Fibroblast of lung (primary cell): ENCODE measurements around the gene CORO2B. TPM values are rescaled to one million over a fixed set of nuclear protein-coding genes. Genes with fewer than 3 reads are reported as not detected.

Experiments
- DNase-seq, 2 donors: peaks; one replicate each; pipeline versions ENCODE4 v3.0.0 to v3.0.0-alpha.2; 2010; ENCODE audit warnings: low read depth in 2 of 2
- H2AFZ ChIP-seq: 2 replicates; pipeline ENCODE4 v1.5.1; 2012; ENCODE audit warnings: low read length, control low read depth, inconsistent platforms
- H3K27ac ChIP-seq: 2 replicates; pipeline ENCODE4 v1.5.1; 2011; ENCODE audit warnings: low read length, control low read depth; ENCODE audit not compliant: insufficient read depth
- H3K27me3 ChIP-seq: 2 replicates; pipeline ENCODE4 v1.5.1; 2011; ENCODE audit warnings: mild to moderate bottlenecking, low read length; ENCODE audit not compliant: control insufficient read depth, insufficient read depth
- H3K36me3 ChIP-seq: 2 replicates; pipeline ENCODE4 v1.5.1; 2011; ENCODE audit warnings: low read length; ENCODE audit not compliant: control insufficient read depth, insufficient read depth
- H3K4me1 ChIP-seq: 2 replicates; pipeline ENCODE4 v1.5.1; 2011; ENCODE audit warnings: low read length; ENCODE audit not compliant: control insufficient read depth, insufficient read depth; ENCODE audit errors: extremely low read depth
- H3K4me2 ChIP-seq: 2 replicates; pipeline ENCODE4 v1.5.1; 2011; ENCODE audit warnings: low read length, control low read depth; ENCODE audit not compliant: insufficient read depth; ENCODE audit errors: extremely low read depth
- H3K4me3 ChIP-seq, 4 experiments: fragments of 200-600 bp in 1 of 4; sonication (generic) in 1 of 4; replicated peaks in 1 of 4; 2 replicates each; pipeline ENCODE4 v1.5.1; 2011 to 2016; ENCODE audit warnings: low read length in 4 of 4, low read depth in 3 of 4, mild to moderate bottlenecking in 3 of 4, control low read depth in 2 of 4, inconsistent platforms in 1 of 4, mixed read lengths in 1 of 4; ENCODE audit not compliant: insufficient read depth in 1 of 4; ENCODE audit errors: control extremely low read depth in 1 of 4
- H3K79me2 ChIP-seq: 2 replicates; pipeline ENCODE4 v1.5.1; 2012; ENCODE audit warnings: mild to moderate bottlenecking, low read length, inconsistent platforms; ENCODE audit not compliant: control insufficient read depth, insufficient read depth
- H3K9ac ChIP-seq: 2 replicates; pipeline ENCODE4 v1.5.1; 2011; ENCODE audit warnings: mild to moderate bottlenecking, low read length, control low read depth; ENCODE audit not compliant: insufficient read depth
- H3K9me3 ChIP-seq: 2 replicates; pipeline ENCODE4 v1.5.1; 2012; ENCODE audit warnings: low read depth, low read length; ENCODE audit not compliant: control insufficient read depth, insufficient read depth
- H4K20me1 ChIP-seq: 2 replicates; pipeline ENCODE4 v1.5.1; 2011; ENCODE audit warnings: low read length; ENCODE audit not compliant: control insufficient read depth, insufficient read depth; ENCODE audit errors: extremely low read depth
- EZH2 ChIP-seq: IDR thresholded peaks from 2 replicates; pipeline ENCODE4 v1.5.1; 2012; ENCODE audit warnings: low read length, control low read depth, mild to moderate bottlenecking; ENCODE audit errors: missing control alignments
- polyA plus RNA-seq, 2 donors: library from polyadenylated mRNA; depleted of rRNA in 1 of 2; stranded (reverse) in 1 of 2; unstranded in 1 of 2; fragments of >200 nt; gene quantifications; 2 replicates each; pipeline ENCODE4 v1.2.1, GENCODE V29; 2011 to 2012; ENCODE audit warnings: missing spikeins in 1 of 2
- total RNA-seq: library from RNA; depleted of rRNA; stranded (reverse); fragments of >200 nt; gene quantifications from 2 replicates; pipeline ENCODE4 v1.2.1, GENCODE V29; 2014
- TF ChIP-seq, protein P1 (sequence below), 2 donors: IDR thresholded peaks in 1 of 2; conservative IDR thresholded peaks in 1 of 2; 1 replicate in 1 of 2; 2 replicates in 1 of 2; pipeline ENCODE4 v1.5.1; 2011 to 2012; ENCODE audit warnings: low read length in 2 of 2, control low read depth in 1 of 2, inconsistent platforms in 1 of 2, low read depth in 1 of 2, mild to moderate bottlenecking in 1 of 2

Gene CORO2B
- total and polyA plus RNA-seq, 2 donors (not counting 1 experiment from before 2014, with no cell fraction given), result 17.5 to 25.3 TPM

DNA sequence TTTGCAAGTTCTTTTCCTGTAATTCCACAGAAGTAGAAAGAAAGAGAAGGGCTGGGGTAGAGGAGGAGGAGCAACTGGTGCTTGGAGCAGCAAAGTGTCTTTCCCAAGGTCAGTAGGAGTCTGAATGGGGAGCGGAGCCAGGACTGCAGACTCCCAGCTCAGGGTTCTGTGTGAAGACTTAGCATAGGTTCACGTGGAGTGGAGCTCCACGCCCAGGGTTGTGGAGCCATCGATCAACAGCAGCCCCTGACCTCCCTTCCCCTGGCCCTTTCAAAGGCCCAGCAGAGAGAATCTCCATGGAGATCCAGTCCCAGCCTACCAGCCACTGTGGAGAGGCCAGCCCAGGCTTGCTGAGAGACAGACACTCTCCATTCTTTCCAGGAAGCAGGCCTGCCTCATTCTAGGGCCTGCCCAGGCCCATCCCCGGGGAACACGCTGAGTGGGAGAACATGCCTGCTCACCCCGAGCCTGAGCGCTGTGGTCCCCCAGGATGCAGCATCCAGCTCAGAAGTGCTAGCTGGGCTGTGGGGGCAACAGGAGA lies 62.1 kb downstream of the CORO2B start:
- H3K9ac ChIP-seq, result no peak overlapping the region
- peaks cover 1% of the 10 kb centered on the region for H3K36me3 ChIP-seq
- H3K79me2 ChIP-seq, result peaks cover 45% of the 10 kb centered on the region
- no peaks in the 10 kb centered on the region for H4K20me1 ChIP-seq
- peak in 1 of 2 donors; percentile 35 for DNase-seq
- no peak overlapping the region for H3K4me3 ChIP-seq
- peaks cover 66% of the 10 kb centered on the region for H3K4me1 ChIP-seq
- no peak overlapping the region for H2AFZ ChIP-seq
- no peaks in the 10 kb centered on the region for H3K9me3 ChIP-seq
- H3K4me2 ChIP-seq, result no peak overlapping the region
- H3K27me3 ChIP-seq, result no peaks in the 10 kb centered on the region
- H3K27ac ChIP-seq, result peak overlapping the region; percentile 33
- TF ChIP-seq EZH2, result no peak
- TF ChIP-seq, protein P1, sequence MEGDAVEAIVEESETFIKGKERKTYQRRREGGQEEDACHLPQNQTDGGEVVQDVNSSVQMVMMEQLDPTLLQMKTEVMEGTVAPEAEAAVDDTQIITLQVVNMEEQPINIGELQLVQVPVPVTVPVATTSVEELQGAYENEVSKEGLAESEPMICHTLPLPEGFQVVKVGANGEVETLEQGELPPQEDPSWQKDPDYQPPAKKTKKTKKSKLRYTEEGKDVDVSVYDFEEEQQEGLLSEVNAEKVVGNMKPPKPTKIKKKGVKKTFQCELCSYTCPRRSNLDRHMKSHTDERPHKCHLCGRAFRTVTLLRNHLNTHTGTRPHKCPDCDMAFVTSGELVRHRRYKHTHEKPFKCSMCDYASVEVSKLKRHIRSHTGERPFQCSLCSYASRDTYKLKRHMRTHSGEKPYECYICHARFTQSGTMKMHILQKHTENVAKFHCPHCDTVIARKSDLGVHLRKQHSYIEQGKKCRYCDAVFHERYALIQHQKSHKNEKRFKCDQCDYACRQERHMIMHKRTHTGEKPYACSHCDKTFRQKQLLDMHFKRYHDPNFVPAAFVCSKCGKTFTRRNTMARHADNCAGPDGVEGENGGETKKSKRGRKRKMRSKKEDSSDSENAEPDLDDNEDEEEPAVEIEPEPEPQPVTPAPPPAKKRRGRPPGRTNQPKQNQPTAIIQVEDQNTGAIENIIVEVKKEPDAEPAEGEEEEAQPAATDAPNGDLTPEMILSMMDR (conservative IDR thresholded peaks at IDR 0.05 in 1 of 2, IDR thresholded peaks at IDR 0.05 in 1 of 2; ENCODE audit: low read depth in 1 of 2, low read length in 2 of 2), result no peak

DNA sequence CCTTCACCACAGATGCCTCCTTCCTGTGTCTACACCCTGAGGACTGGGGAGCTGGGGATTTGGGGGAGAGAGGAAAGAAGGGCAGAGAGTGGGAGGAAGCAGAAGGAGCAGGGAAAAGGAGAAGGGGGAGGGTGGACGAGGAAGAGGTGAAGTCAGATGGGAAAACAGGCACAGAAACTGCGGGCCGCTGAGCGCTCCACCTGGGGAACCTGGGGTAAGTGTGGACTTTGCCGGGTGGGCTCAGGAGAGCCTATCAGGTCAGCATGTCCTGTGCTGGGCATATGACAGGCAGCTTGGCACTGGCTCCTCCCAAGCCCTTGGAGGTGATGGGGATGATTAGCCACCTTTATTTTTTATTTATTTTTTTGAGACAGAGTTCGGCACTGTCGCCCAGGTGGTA lies 62.6 kb downstream of the CORO2B start:
- H3K27ac ChIP-seq, result peak overlapping the region; percentile 33
- H2AFZ ChIP-seq, result no peak overlapping the region
- no peak overlapping the region for H3K9ac ChIP-seq

DNA sequence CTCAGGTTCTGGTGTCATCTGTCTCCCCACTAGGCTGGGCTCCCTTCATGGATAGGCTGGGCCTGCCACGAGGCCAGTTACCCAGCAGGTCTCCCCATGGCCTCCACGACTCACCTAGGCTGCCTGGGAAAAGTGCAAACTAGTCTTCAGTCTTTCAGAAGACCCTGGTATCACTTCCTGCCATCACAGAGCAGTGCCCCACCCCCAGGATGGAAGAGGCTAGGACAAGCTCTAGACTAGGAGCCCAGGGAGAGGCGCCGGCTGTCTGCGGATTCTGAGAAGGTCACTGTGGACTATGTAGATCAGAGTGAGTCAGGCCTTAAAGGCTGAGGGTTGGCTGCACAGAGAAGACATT lies 63.7 kb downstream of the CORO2B start:
- Histone ChIP-seq H3K4me2 (peak overlapping the region; percentile 9), H3K27ac (peak overlapping the region; percentile 13), H3K9ac (no peak overlapping the region), H2AFZ (no peak overlapping the region), H3K4me1 (peaks cover 53% of the 10 kb centered on the region), H3K79me2 (peaks cover 31% of the 10 kb centered on the region), H3K4me3 (no peak overlapping the region), H3K36me3 (peaks cover 1% of the 10 kb centered on the region), H3K27me3 (no peaks in the 10 kb centered on the region), H4K20me1 (no peaks in the 10 kb centered on the region), H3K9me3 (no peaks in the 10 kb centered on the region)
- TF ChIP-seq, protein P1 (conservative IDR thresholded peaks at IDR 0.05 in 1 of 2, IDR thresholded peaks at IDR 0.05 in 1 of 2; ENCODE audit: low read depth in 1 of 2, low read length in 2 of 2), result no peak
- no peak for TF ChIP-seq EZH2
- peak in 1 of 2 donors; percentile 31 for DNase-seq

More for the DNA sequence above, 62.6 kb downstream of the CORO2B start:
- Histone ChIP-seq H3K4me3 (no peak overlapping the region), H3K27me3 (no peaks in the 10 kb centered on the region), H3K4me1 (peaks cover 63% of the 10 kb centered on the region), H3K4me2 (no peak overlapping the region), H4K20me1 (no peaks in the 10 kb centered on the region), H3K36me3 (peaks cover 1% of the 10 kb centered on the region), H3K9me3 (no peaks in the 10 kb centered on the region), H3K79me2 (peaks cover 40% of the 10 kb centered on the region)
- DNase-seq, result no peak
- TF ChIP-seq, protein P1 (conservative IDR thresholded peaks at IDR 0.05 in 1 of 2, IDR thresholded peaks at IDR 0.05 in 1 of 2; ENCODE audit: low read depth in 1 of 2, low read length in 2 of 2), result no peak
- TF ChIP-seq EZH2, result no peak
